Measurements from ENCODE around the gene LHFPL5.

The LHFPL5 gene

DNA sequence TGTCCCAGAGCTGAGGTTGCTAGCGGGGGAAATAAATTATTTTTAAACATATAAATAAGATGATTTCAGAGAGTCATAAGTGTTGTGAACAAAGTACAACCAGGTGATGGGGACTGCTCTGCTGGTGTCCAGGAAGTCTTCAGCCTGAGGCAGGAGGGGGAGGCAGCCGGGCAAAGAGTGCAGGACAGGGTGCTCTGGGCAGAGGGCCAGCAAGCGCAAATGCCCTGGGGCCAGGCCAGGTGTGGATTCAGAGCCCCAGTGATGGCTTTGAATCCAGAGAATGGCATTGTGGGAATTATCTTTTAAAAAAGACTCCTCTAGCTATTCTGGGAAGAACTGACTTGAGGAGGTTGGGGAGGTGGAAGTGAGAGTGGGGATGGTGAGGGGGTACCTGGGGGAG lies 22.7 kb upstream of the LHFPL5 start:
- TF ChIP-seq, protein P1, sequence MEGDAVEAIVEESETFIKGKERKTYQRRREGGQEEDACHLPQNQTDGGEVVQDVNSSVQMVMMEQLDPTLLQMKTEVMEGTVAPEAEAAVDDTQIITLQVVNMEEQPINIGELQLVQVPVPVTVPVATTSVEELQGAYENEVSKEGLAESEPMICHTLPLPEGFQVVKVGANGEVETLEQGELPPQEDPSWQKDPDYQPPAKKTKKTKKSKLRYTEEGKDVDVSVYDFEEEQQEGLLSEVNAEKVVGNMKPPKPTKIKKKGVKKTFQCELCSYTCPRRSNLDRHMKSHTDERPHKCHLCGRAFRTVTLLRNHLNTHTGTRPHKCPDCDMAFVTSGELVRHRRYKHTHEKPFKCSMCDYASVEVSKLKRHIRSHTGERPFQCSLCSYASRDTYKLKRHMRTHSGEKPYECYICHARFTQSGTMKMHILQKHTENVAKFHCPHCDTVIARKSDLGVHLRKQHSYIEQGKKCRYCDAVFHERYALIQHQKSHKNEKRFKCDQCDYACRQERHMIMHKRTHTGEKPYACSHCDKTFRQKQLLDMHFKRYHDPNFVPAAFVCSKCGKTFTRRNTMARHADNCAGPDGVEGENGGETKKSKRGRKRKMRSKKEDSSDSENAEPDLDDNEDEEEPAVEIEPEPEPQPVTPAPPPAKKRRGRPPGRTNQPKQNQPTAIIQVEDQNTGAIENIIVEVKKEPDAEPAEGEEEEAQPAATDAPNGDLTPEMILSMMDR (IDR thresholded peaks at IDR 0.05; ENCODE audit: low read depth, low read length), result no peak
- H3K4me3 ChIP-seq (ENCODE audit: low read depth, low read length), result no peak overlapping the region

DNA sequence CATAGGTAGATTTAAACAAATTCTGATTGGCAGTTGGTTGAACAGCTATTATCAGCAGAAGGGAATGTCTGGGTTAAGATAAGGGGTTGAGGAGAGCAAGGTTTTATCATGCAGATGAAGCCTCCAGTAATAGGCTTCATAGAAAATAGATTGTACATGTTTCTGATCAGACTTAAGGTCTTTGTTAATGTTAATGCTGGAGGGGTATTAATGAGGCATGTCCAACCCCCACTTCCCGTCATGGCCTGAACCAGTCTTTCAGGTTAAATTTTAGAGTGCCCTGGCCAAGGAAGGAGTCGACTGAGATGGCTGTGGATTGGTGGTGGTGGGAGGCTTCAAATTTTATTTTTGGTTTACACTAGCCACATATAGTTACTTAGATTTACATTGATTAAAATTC lies 21.0 kb upstream of the LHFPL5 start:
- H3K4me3 ChIP-seq (ENCODE audit: low read depth, low read length), result no peak overlapping the region
- TF ChIP-seq, protein P1 (IDR thresholded peaks at IDR 0.05; ENCODE audit: low read depth, low read length), result no peak

DNA sequence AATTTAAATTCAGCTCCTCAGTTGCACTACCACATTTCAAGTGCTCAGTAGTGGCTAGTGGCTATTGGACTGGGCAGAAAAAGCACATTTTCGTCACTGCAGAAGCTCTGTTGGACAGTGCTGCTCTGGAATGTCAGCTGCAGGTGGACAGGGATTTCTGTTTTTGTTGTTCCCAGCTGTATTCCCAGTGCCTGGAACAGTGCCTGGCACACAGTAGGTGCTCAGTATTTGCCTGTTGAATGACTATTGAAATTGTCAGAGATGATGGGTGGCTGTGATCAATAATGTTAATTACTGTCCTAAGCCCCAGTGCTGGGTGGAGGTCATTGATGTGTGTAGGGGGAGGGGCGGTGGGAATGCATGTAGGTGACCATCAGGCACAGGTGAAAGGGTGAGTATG lies 18.9 kb upstream of the LHFPL5 start:
- TF ChIP-seq, protein P1 (IDR thresholded peaks at IDR 0.05; ENCODE audit: low read depth, low read length), result no peak
- H3K4me3 ChIP-seq (ENCODE audit: low read depth, low read length), result no peak overlapping the region

DNA sequence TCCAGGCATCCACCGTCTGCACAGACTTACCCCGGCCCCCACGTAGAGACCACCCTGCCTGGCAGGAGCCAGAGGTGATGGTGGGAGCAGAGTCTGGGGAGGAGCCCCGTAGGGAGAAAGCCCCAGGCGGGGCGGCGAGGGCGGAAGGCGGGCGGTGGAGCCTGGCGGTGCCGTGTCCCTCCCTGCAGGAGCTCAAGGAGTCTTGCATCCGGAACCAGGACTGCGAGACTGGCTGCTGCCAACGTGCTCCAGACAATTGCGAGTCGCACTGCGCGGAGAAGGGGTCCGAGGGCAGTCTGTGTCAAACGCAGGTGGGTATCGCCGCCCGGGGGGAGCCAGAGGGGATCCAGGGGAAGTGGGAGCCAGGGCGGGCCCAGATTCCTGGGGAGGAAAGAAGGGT lies 18.3 kb upstream of the LHFPL5 start:
- TF ChIP-seq, protein P1 (IDR thresholded peaks at IDR 0.05; ENCODE audit: low read depth, low read length), result no peak

DNA sequence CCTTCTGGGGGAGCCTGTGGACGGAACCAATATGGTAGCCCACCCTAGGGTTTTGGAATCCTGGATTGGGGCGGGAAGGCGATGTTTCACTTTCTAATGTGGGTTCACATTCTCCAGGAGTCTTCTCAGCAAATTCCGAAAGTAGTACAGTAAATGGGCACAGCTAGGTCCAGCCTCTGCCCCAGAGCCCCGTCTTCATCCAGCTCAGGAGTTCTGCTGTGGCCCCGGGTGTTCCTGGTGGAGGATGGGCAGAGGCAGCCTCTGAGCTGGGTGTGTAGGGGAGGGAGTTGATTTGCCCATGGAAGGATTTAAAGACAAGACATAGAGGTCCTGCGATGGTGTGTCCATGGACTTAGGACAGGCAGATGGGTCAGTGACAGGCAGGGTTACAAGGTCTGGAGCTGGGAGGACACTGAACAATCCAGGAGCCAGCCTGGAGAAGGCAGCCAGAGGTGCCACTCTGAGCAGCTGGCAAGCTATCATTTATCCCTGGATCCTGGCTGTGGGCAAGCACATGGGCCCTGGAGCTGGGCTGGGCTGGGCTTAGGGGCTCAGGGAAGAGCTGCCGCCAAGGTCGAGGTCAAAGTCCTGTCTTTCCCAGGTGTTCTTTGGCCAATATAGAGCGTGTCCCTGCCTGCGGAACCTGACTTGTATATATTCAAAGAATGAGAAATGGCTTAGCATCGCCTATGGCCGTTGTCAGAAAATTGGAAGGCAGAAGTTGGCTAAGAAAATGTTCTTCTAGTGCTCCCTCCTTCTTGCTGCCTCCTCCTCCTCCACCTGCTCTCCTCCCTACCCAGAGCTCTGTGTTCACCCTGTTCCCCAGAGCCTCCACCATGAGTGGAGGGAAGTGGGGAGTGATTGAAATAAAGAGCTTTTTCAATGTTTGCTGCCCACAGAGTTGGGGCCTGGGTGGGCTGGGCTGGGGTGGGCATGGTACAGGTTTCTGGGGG lies 17.6 kb upstream of the LHFPL5 start:
- H3K4me3 ChIP-seq (ENCODE audit: low read depth, low read length), result no peak overlapping the region
- TF ChIP-seq, protein P1 (IDR thresholded peaks at IDR 0.05; ENCODE audit: low read depth, low read length), result no peak

More for the DNA sequence above, 18.3 kb upstream of the LHFPL5 start:
- no peak overlapping the region for H3K4me3 ChIP-seq (ENCODE audit: low read depth, low read length)

DNA sequence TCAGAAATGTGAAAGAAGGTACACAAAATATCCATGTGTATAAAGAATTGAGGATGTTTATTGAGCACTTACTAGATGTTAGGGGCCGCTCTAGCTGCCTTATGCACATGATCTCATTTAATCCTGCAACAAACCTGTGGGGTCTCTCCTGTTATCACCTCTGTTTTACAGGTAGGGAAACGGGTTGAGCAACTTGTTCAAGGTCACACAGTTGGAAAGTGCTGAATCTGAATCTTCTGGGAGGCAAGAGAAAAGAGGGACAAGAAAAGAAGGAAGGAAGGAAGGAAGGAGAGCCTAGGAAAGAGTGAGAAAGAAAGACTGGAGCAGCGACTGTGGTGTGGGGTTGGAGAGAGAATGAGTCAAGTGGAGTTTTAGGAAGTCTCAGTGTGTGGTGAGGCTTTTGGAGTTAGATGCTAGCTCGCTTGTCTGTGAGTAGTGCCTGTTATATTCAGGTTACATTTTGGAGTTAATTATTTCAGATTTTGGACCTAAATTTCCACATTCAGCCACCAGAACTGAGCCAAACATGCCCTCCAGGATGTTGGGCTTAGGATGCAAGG lies 16.6 kb upstream of the LHFPL5 start:
- TF ChIP-seq, protein P1 (IDR thresholded peaks at IDR 0.05; ENCODE audit: low read depth, low read length), result no peak
- H3K4me3 ChIP-seq (ENCODE audit: low read depth, low read length), result no peak overlapping the region

DNA sequence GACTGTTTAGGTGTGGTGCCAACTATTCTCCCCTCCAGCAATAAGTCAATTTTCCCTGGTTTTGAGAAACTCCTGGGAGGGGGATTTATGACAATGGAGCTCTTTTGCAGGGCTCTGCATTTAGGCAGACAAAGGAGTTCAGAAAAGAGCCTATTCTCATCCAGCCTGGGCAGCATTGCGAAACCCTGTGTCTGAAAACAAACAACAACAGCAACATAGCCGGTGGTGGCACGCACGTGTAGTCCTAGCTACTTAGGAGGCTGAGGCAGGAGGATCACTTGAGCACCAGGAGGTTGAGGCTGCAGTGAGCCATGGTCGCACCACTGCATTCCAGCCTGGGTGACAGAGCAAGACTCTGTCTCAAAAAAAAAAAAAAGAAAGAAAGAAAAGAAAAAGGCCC lies 14.5 kb upstream of the LHFPL5 start:
- no peak overlapping the region for H3K4me3 ChIP-seq (ENCODE audit: low read depth, low read length)
- TF ChIP-seq, protein P1 (IDR thresholded peaks at IDR 0.05; ENCODE audit: low read depth, low read length), result no peak
